LHCN-M2 (cell line): Measurements from ENCODE around the gene ZKSCAN3. TPM values are rescaled to one million over a fixed set of nuclear protein-coding genes. Genes with fewer than 3 reads are reported as not detected.

ENCODE experiments used
- total RNA-seq: library from RNA; depleted of rRNA; stranded (reverse); fragments of >200 nt; gene quantifications from 2 replicates; pipeline ENCODE4 v1.2.3, GENCODE V29; 2014; rRNA removed

Gene ZKSCAN3
- total RNA-seq, 1 experiment from 2014 or later: 4.1 TPM

Other genes starting within 250 kb of the ZKSCAN3 start
- gene ZSCAN16, start 225.3 kb upstream of the ZKSCAN3 start, total RNA-seq: 1.0 and 2.2 TPM in 2 replicates
- gene ZKSCAN8, start 208.1 kb upstream of the ZKSCAN3 start, total RNA-seq: 12.6 and 15.0 TPM in 2 replicates
- gene ZSCAN9, start 124.7 kb upstream of the ZKSCAN3 start, total RNA-seq: 10.3 and 15.5 TPM in 2 replicates
- gene ZKSCAN4, start 97.7 kb upstream of the ZKSCAN3 start, total RNA-seq: 4.1 and 4.4 TPM in 2 replicates
- not detected in 2 replicates for gene NKAPL, start 90.7 kb upstream of the ZKSCAN3 start, total RNA-seq
- 11.3 and 12.7 TPM in 2 replicates for gene ZSCAN26, start 82.8 kb upstream of the ZKSCAN3 start, total RNA-seq
- 11.9 and 12.0 TPM in 2 replicates for gene PGBD1, start 68.4 kb upstream of the ZKSCAN3 start, total RNA-seq
- 5.1 and 8.9 TPM in 2 replicates for gene ZSCAN31, start 13.8 kb upstream of the ZKSCAN3 start, total RNA-seq
- 3.6 and 4.7 TPM in 2 replicates for gene ZSCAN12, start 49.8 kb downstream of the ZKSCAN3 start, total RNA-seq
- gene ZSCAN23, start 93.5 kb downstream of the ZKSCAN3 start, total RNA-seq: 1.9 and 2.1 TPM in 2 replicates
- not detected in 2 replicates for gene GPX6, start 165.8 kb downstream of the ZKSCAN3 start, total RNA-seq
- gene GPX5, start 175.9 kb downstream of the ZKSCAN3 start, total RNA-seq: not detected in 2 replicates